Spleen (tissue), 11 donors: ENCODE data around the gene PLXNA2. TPM values are rescaled to one million over a fixed set of nuclear protein-coding genes. Genes with fewer than 3 reads are reported as not detected.

ENCODE experiments used
- DNase-seq: peaks from one replicate; pipeline ENCODE4 v3.0.0-alpha.2; 2020
- H3K27ac ChIP-seq, 8 donors: fragments of 200-600 bp; sonication (generic) in 7 of 8; 1 replicate in 4 of 8; 2 replicates in 4 of 8; pipeline versions ENCODE4 v1.5.0 to v1.8.0; 2016 to 2021; ENCODE audit warnings: inconsistent platforms in 4 of 8, mild to moderate bottlenecking in 4 of 8, moderate library complexity in 1 of 8
- H3K27me3 ChIP-seq, 7 donors: fragments of 200-600 bp; sonication (generic) in 6 of 7; replicated peaks in 1 of 7; 1 replicate in 4 of 7; 2 replicates in 3 of 7; pipeline versions ENCODE4 v1.5.0 to v1.8.0; 2016 to 2021; ENCODE audit warnings: inconsistent platforms in 3 of 7, mild to moderate bottlenecking in 1 of 7
- H3K36me3 ChIP-seq, 6 donors: fragments of 200-600 bp; sonication (generic) in 5 of 6; 1 replicate in 4 of 6; 2 replicates in 2 of 6; pipeline versions ENCODE4 v1.5.0 to v1.8.0; 2016 to 2021; ENCODE audit warnings: inconsistent platforms in 2 of 6
- H3K4me1 ChIP-seq, 6 donors: fragments of 200-600 bp; sonication (generic) in 5 of 6; 1 replicate in 3 of 6; 2 replicates in 3 of 6; pipeline versions ENCODE4 v1.5.0 to v1.8.0; 2016 to 2021; ENCODE audit warnings: inconsistent platforms in 3 of 6
- H3K4me3 ChIP-seq, 8 donors: fragments of 200-600 bp; sonication (generic) in 7 of 8; 1 replicate in 4 of 8; 2 replicates in 4 of 8; pipeline versions ENCODE4 v1.5.0 to v1.8.0; 2016 to 2021; ENCODE audit warnings: inconsistent platforms in 4 of 8, mild to moderate bottlenecking in 4 of 8, moderate library complexity in 2 of 8
- H3K9me3 ChIP-seq, 8 donors: fragments of 200-600 bp; sonication (generic) in 7 of 8; 1 replicate in 4 of 8; 2 replicates in 4 of 8; pipeline versions ENCODE4 v1.5.0 to v1.8.0; 2016 to 2021; ENCODE audit warnings: inconsistent platforms in 4 of 8
- CTCF ChIP-seq, 11 experiments: fragments of 200-600 bp in 7 of 11; fragments of 450-650 bp in 4 of 11; sonication (generic) in 4 of 11; IDR thresholded peaks in 8 of 11; conservative IDR thresholded peaks in 3 of 11; 1 replicate in 7 of 11; 2 replicates in 4 of 11; pipeline versions ENCODE4 v1.4.0 to v1.8.0; 2016 to 2021; ENCODE audit warnings: antibody characterized with exemption in 11 of 11, inconsistent platforms in 4 of 11, mild to moderate bottlenecking in 1 of 11
- POLR2A ChIP-seq, 3 donors: fragments of 450-650 bp; IDR thresholded peaks; one replicate each; pipeline ENCODE4 v1.5.1; 2017; ENCODE audit warnings: antibody characterized with exemption in 3 of 3, mild to moderate bottlenecking in 1 of 3
- POLR2AphosphoS5 ChIP-seq, 3 donors: sonication (generic); formaldehyde crosslinking; IDR thresholded peaks; one replicate each; pipeline ENCODE4 v1.5.1; 2017; ENCODE audit warnings: antibody characterized with exemption in 3 of 3
- WGBS, 5 donors: extraction: QIAGEN DNeasy Blood & Tissue Kit in 3 of 5; methylation state at CpG; one replicate each; pipeline versions ENCODE4 v1.1.5 to v1.1.7; 2013 to 2018; 5-methylcytosine and 5-hydroxymethylcytosine counted together
- intact Hi-C: fragments of 100-400 bp; cut with DNase I; formaldehyde crosslinking; loops from one replicate; pipeline ENCODE4 v1.15.0; 2023; ENCODE audit warnings: low total_unique reads
- polyA plus RNA-seq, 3 donors: library from polyadenylated mRNA; stranded (reverse); fragments of 200-250 nt; gene quantifications; one replicate each; pipeline ENCODE4 v1.2.1, GENCODE V29; 2013
- total RNA-seq, 7 donors: library from RNA; depleted of rRNA in 3 of 7; stranded (reverse); fragments of >200 nt in 3 of 7; fragmentation: NEBNext Ultra II Directional in 4 of 7; extraction: Animal tissue kit (Norgen Biotek cat#: 25700) in 4 of 7; gene quantifications; one replicate each; pipeline versions ENCODE4 v1.1.0 to v1.2.1, GENCODE V29; 2016 to 2021
- donor health status: healthy with polysubstance abuse.
- donor health status: DM: no; HTN: no; CAD: no; lungs with moderate emphysema.
- donor health status: DM: no; HTN: no; CAD: no.
- donor health status: Bipolar disorder and iron deficiency.
- donor health status: healthy.
- donor health status: DM: no; HTN: no; CAD: no.
- donor health status: DM: yes; HTN: yes; CAD: no.

Gene PLXNA2
- total and polyA plus RNA-seq, 10 donors: 0.93 to 16.9 (median 7.0) TPM

DNA sequence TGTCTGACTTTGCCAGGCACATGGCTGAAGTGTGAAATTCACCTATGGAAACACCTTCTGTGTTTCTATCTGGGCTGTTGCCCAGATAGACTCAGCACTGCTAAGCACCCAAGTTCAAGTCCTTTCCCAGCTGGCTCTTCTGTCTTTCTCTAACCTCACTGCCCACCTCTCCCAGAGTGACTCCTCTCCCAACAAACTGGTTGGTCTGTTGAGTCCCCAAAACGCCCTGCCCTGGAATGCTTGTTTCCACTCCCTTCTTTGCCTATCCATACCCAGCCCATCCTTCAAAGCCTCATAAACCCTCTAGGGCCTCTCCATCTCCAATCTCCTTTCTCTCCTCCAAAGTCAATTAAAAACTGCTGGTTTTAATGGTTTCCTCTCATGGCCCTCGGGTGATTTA lies 15.6 kb downstream of the PLXNA2 start:
- Histone ChIP-seq H3K27ac (no peak overlapping the region), H3K36me3 (no peaks in the 10 kb centered on the region), H3K9me3 (no peaks in the 10 kb centered on the region), H3K4me3 (no peak overlapping the region), H3K27me3 (no peaks in the 10 kb centered on the region), H3K4me1 (no peaks in the 10 kb centered on the region)
- no peak for TF ChIP-seq CTCF (IDR thresholded peaks at IDR 0.05 in 8 of 11, conservative IDR thresholded peaks at IDR 0.05 in 3 of 11)
- TF ChIP-seq POLR2A (IDR thresholded peaks at IDR 0.05): no peak
- no peak for TF ChIP-seq POLR2AphosphoS5 (IDR thresholded peaks at IDR 0.05)
- intact Hi-C loops: no loop called here
- no peak for DNase-seq
- 76 to 85% (median 83%) methylated on average over 2 of the region's 2 CpGs for WGBS, 5 donors

DNA sequence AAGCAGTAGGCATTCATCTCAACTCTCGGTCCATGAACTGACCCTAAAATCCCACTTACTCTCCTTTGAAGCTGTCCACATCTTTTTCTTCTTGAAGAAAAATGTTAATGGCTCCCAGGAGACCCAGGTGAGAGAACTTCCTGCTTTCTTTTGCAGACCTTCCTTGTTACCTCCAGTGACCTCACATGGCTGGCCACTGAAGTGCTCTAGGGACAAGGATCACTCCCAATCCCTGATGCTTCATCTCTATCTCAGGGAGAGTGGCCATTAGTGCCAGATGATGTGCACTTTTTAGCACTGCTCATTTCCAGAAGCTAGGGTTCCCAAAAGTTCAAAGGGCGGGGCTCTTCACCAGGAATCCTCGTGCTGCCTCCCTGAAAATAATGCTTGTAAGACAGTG lies 16.2 kb downstream of the PLXNA2 start:
- H3K9me3 ChIP-seq: no peaks in the 10 kb centered on the region
- H3K27ac ChIP-seq: no peak overlapping the region
- H3K36me3 ChIP-seq: no peaks in the 10 kb centered on the region
- no peak for DNase-seq
- WGBS, 5 donors: 83 to 93% (median 90%) methylated on average over 3 of the region's 3 CpGs
- H3K27me3 ChIP-seq: no peaks in the 10 kb centered on the region
- no peak overlapping the region for H3K4me3 ChIP-seq
- H3K4me1 ChIP-seq: no peaks in the 10 kb centered on the region
- intact Hi-C loops: no loop called here
- no peak for TF ChIP-seq POLR2AphosphoS5 (IDR thresholded peaks at IDR 0.05)
- TF ChIP-seq CTCF (IDR thresholded peaks at IDR 0.05 in 8 of 11, conservative IDR thresholded peaks at IDR 0.05 in 3 of 11): no peak
- TF ChIP-seq POLR2A (IDR thresholded peaks at IDR 0.05): no peak

DNA sequence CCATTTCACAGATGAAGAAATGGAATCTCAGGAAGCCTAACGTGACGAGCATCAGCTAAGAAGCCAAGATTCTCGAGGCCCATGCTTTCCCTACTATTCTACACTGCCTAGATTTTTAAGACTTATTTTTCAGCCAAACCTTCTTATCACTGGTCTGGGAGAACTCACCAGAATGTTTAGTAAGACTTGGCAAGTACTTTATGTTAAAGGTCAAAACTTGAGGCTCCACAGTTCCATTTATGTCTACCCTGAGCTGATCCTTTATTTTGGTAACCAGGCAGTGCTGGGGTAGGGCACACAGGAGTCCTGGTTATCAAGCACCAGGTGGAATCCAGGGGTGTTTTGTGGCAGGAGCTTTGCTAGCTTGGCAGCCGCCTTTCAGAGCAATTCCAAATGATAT lies 16.8 kb downstream of the PLXNA2 start:
- no peaks in the 10 kb centered on the region for H3K4me1 ChIP-seq
- no peaks in the 10 kb centered on the region for H3K36me3 ChIP-seq
- WGBS, 5 donors: 88 to 96% (median 90%) methylated on average over 4 of the region's 4 CpGs
- H3K4me3 ChIP-seq: no peak overlapping the region
- intact Hi-C loops: no loop called here
- no peak overlapping the region for H3K27ac ChIP-seq
- H3K27me3 ChIP-seq: no peaks in the 10 kb centered on the region
- TF ChIP-seq POLR2A (IDR thresholded peaks at IDR 0.05): no peak
- TF ChIP-seq CTCF (IDR thresholded peaks at IDR 0.05 in 8 of 11, conservative IDR thresholded peaks at IDR 0.05 in 3 of 11): no peak
- no peak for TF ChIP-seq POLR2AphosphoS5 (IDR thresholded peaks at IDR 0.05)
- no peak for DNase-seq
- H3K9me3 ChIP-seq: no peaks in the 10 kb centered on the region

GRCh38 chr1:208225954-208226937 lies 17.9 kb downstream of the PLXNA2 start:
- Histone ChIP-seq H3K27me3 (no peaks in the 10 kb centered on the region), H3K4me1 (no peaks in the 10 kb centered on the region), H3K27ac (no peak overlapping the region), H3K9me3 (no peaks in the 10 kb centered on the region), H3K4me3 (no peak overlapping the region), H3K36me3 (no peaks in the 10 kb centered on the region)
- TF ChIP-seq POLR2A (IDR thresholded peaks at IDR 0.05) (no peak), POLR2AphosphoS5 (IDR thresholded peaks at IDR 0.05) (no peak), CTCF (IDR thresholded peaks at IDR 0.05 in 8 of 11, conservative IDR thresholded peaks at IDR 0.05 in 3 of 11) (no peak)
- intact Hi-C loops: no loop called here
- no peak for DNase-seq
- 84 to 92% (median 88%) methylated on average over 13 of the region's 13 CpGs for WGBS, 5 donors
